ENCODE results near the gene WAC. TPM values are rescaled to one million over a fixed set of nuclear protein-coding genes. Genes with fewer than 3 reads are reported as not detected.
"Not testable (repeated sequence)": the region's sequence is repeated elsewhere in the genome, so short reads cannot be mapped to it uniquely, and the experiment has no call there.

WAC gene
- total RNA-seq, 6 donors from 2014 or later: 74.6 to 159 (median 101) TPM

GRCh38 chr10:28606568-28606967 is 73.7 kb downstream of the WAC start:
- Histone ChIP-seq H3K27me3 (no peaks in the 10 kb centered on the region), H3K36me3 (peaks cover 17 to 51% (median 23%) of the 10 kb centered on the region in 4 donors), H3K4me3 (no peak overlapping the region), H3K27ac (no peak overlapping the region), H3K4me1 (peaks cover 2 to 18% (median 9%) of the 10 kb centered on the region in 4 donors), H3K9me3 (no peaks in the 10 kb centered on the region)
- DNase-seq (no peak), ATAC-seq (ENCODE audit: low FRiP score in 2 of 2) (no peak)
- no peak for TF ChIP-seq POLR2AphosphoS5 (IDR thresholded peaks at IDR 0.05)
- WGBS, 2 donors: 84 to 97% methylated on average over 2 of the region's 2 CpGs

GRCh38 chr10:28609636-28610035 is 76.7 kb downstream of the WAC start:
- peaks cover 22 to 72% (median 46%) of the 10 kb centered on the region in 4 donors for H3K36me3 ChIP-seq
- DNase-seq: not testable (repeated sequence)

GRCh38 chr10:28612877-28613276 is 80.0 kb downstream of the WAC start:
- WGBS, 2 donors: 88 to 92% methylated on average over 6 of the region's 6 CpGs
- Histone ChIP-seq H3K27me3 (no peaks in the 10 kb centered on the region), H3K9me3 (no peaks in the 10 kb centered on the region), H3K4me1 (no peaks in the 10 kb centered on the region), H3K4me3 (no peak overlapping the region), H3K27ac (no peak overlapping the region), H3K36me3 (peaks cover 37 to 96% (median 70%) of the 10 kb centered on the region in 4 donors)
- TF ChIP-seq POLR2A (IDR thresholded peaks at IDR 0.05): no peak
- TF ChIP-seq CTCF (IDR thresholded peaks at IDR 0.05): no peak
- no peak for TF ChIP-seq POLR2AphosphoS5 (IDR thresholded peaks at IDR 0.05)
- TF ChIP-seq EP300 (IDR thresholded peaks at IDR 0.05): no peak
- DNase-seq (no peak), ATAC-seq (ENCODE audit: low FRiP score in 2 of 2) (no peak)

More at GRCh38 chr10:28609636-28610035, 76.7 kb downstream of the WAC start:
- not testable (repeated sequence) for H3K27ac ChIP-seq; H3K27me3 ChIP-seq; H3K4me3 ChIP-seq; H3K9me3 ChIP-seq; ATAC-seq (ENCODE audit: low FRiP score in 2 of 2)
- WGBS, 2 donors: 77 to 97% methylated on average over 3 of the region's 3 CpGs
- peaks cover 2 to 14% (median 7%) of the 10 kb centered on the region in 4 donors for H3K4me1 ChIP-seq

GRCh38 chr10:28616514-28616913 is 83.6 kb downstream of the WAC start:
- Histone ChIP-seq H3K27me3 (no peaks in the 10 kb centered on the region), H3K36me3 (peaks cover 24 to 93% (median 59%) of the 10 kb centered on the region in 4 donors), H3K4me3 (no peak overlapping the region), H3K4me1 (peaks cover 0 to 7% (median 0%) of the 10 kb centered on the region in 4 donors), H3K27ac (no peak overlapping the region), H3K9me3 (no peaks in the 10 kb centered on the region)
- DNase-seq (no peak), ATAC-seq (ENCODE audit: low FRiP score in 2 of 2) (no peak)
- no peak for TF ChIP-seq CTCF (IDR thresholded peaks at IDR 0.05)
- TF ChIP-seq POLR2A (IDR thresholded peaks at IDR 0.05): no peak
- TF ChIP-seq POLR2AphosphoS5 (IDR thresholded peaks at IDR 0.05): no peak
- no peak for TF ChIP-seq EP300 (IDR thresholded peaks at IDR 0.05)
- WGBS, 2 donors: 93 to 100% methylated on average over 1 to 2 of the region's 2 CpGs

GRCh38 chr10:28619455-28619854 is 86.5 kb downstream of the WAC start:
- Histone ChIP-seq H3K36me3 (peaks cover 21 to 70% (median 34%) of the 10 kb centered on the region in 4 donors), H3K4me1 (peaks cover 0 to 7% (median 0%) of the 10 kb centered on the region in 4 donors), H3K27ac (no peak overlapping the region), H3K9me3 (no peaks in the 10 kb centered on the region), H3K27me3 (no peaks in the 10 kb centered on the region), H3K4me3 (no peak overlapping the region)
- 81 to 85% methylated on average over 4 of the region's 4 CpGs for WGBS, 2 donors
- TF ChIP-seq POLR2AphosphoS5 (IDR thresholded peaks at IDR 0.05): no peak
- TF ChIP-seq CTCF (IDR thresholded peaks at IDR 0.05): no peak
- TF ChIP-seq POLR2A (IDR thresholded peaks at IDR 0.05): no peak
- TF ChIP-seq EP300 (IDR thresholded peaks at IDR 0.05): no peak
- DNase-seq (no peak), ATAC-seq (ENCODE audit: low FRiP score in 2 of 2) (peak in 1 of 2 donors; percentile 51)

- no peaks in the 10 kb centered on the region for H3K9me3 ChIP-seq
- no peaks in the 10 kb centered on the region for H3K27me3 ChIP-seq
- H3K27ac ChIP-seq: peak overlapping the region in 1 of 4 donors; percentile 44
- H3K4me3 ChIP-seq: no peak overlapping the region
- H3K4me1 ChIP-seq: peaks cover 0 to 7% (median 0%) of the 10 kb centered on the region in 4 donors
- ATAC-seq (ENCODE audit: low FRiP score in 2 of 2): peak in 1 of 2 donors; percentile 65
- H3K36me3 ChIP-seq: peaks cover 15 to 62% (median 32%) of the 10 kb centered on the region in 4 donors
- DNase-seq: no peak
- TF ChIP-seq EP300 (IDR thresholded peaks at IDR 0.05) (no peak), POLR2AphosphoS5 (IDR thresholded peaks at IDR 0.05) (no peak), CTCF (IDR thresholded peaks at IDR 0.05) (no peak), POLR2A (IDR thresholded peaks at IDR 0.05) (no peak)
- WGBS, 2 donors: 38 to 43% methylated on average over 2 of the region's 2 CpGs
Observed at GRCh38 chr10:28620251-28620650, 87.3 kb downstream of the WAC start.
